HG03571 (cell line): Measurements from ENCODE around the gene FAM187B.

Experiments
- ATAC-seq: cut with Tn5 transposase; IDR thresholded peaks from one replicate; pipeline ENCODE4 v1.9.1; 2021; ENCODE audit not compliant: unreplicated experiment

FAM187B gene

GRCh38 chr19:35179830-35180229 lies 48.7 kb downstream of the FAM187B start:
- ATAC-seq, result no peak

DNA sequence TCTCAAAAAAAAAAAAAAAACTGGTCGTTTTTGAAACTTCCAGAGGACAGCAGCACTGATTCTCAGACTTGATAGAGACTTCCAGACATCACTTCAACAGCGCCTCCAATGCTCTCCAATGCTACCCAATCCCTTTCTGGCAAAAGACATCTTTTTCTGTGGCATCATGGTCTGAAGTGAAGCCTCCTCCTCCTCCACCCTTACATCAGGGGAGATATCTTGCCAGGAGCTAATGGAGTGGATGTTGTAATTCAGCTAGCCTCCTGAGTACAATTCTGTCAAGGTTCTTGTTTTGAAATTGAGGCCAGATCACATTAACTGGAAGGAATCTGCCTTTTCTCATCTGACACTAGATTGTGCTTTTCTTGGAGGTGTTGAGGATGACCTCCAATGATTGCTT lies 49.8 kb downstream of the FAM187B start:
- no peak for ATAC-seq

GRCh38 chr19:35177377-35178274 lies 50.9 kb downstream of the FAM187B start:
- ATAC-seq, result no peak

GRCh38 chr19:35176181-35176570 lies 52.4 kb downstream of the FAM187B start:
- ATAC-seq, result no peak
